SK-N-SH (cell line): ENCODE results near the gene HPCA. TPM values are rescaled to one million over a fixed set of nuclear protein-coding genes. Genes with fewer than 3 reads are reported as not detected.

Experiments used
- polyA plus RNA-seq, 3 experiments: library from polyadenylated mRNA; depleted of rRNA; stranded (reverse); fragments of >200 nt; gene quantifications; 2 replicates each; pipeline ENCODE4 v1.2.3, GENCODE V29; 2012

HPCA gene
- polyA plus RNA-seq, 1 of the 3 experiments (the other 2 are of a cell fraction), result not detected

Other genes starting within 250 kb of the HPCA start
- gene ZBTB8OS, start 235.9 kb upstream of the HPCA start, polyA plus RNA-seq (2012; rRNA removed), result 59.2 and 69.8 TPM in 2 replicates
- 107 and 108 TPM in 2 replicates for gene RBBP4, start 235.3 kb upstream of the HPCA start, polyA plus RNA-seq (2012; rRNA removed)
- gene SYNC, start 183.7 kb upstream of the HPCA start, polyA plus RNA-seq (2012; rRNA removed), result 25.6 and 32.0 TPM in 2 replicates
- 31.9 and 46.3 TPM in 2 replicates for gene YARS1, start 69.1 kb upstream of the HPCA start, polyA plus RNA-seq (2012; rRNA removed)
- 13.2 and 19.2 TPM in 2 replicates for gene S100PBP, start 68.8 kb upstream of the HPCA start, polyA plus RNA-seq (2012; rRNA removed)
- 0.59 and 0.94 TPM in 2 replicates for gene FNDC5, start 15.6 kb upstream of the HPCA start, polyA plus RNA-seq (2012; rRNA removed)
- 54.5 and 66.6 TPM in 2 replicates for gene TMEM54, start 14.9 kb downstream of the HPCA start, polyA plus RNA-seq (2012; rRNA removed)
- gene RNF19B, start 78.3 kb downstream of the HPCA start, polyA plus RNA-seq (2012; rRNA removed), result 20.1 and 22.6 TPM in 2 replicates
- gene AK2, start 150.4 kb downstream of the HPCA start, polyA plus RNA-seq (2012; rRNA removed), result 191 and 212 TPM in 2 replicates
- 17.8 and 20.6 TPM in 2 replicates for gene AZIN2, start 194.7 kb downstream of the HPCA start, polyA plus RNA-seq (2012; rRNA removed)